ENCODE data around the gene HOMER2. TPM values are rescaled to one million over a fixed set of nuclear protein-coding genes. Genes with fewer than 3 reads are reported as not detected.
"Not testable (repeated sequence)": the region's sequence is repeated elsewhere in the genome, so short reads cannot be mapped to it uniquely, and the experiment has no call there.

HOMER2 gene
- total and polyA plus RNA-seq, 9 of the 15 experiments (the other 6 are each of a cell fraction or from before 2014, with no cell fraction given): 0.13 to 0.47 (median 0.29) TPM; not detected in 1

- intact Hi-C loops (cut with micrococcal nuclease); H3K27ac ChIP-seq (ENCODE audit: extremely low read depth, low read depth, low read length); H3K9ac ChIP-seq (ENCODE audit: insufficient read depth in 1 of 2, low read depth in 2 of 2, low read length in 2 of 2); H4K20me1 ChIP-seq (replicated peaks; ENCODE audit: control insufficient read depth, insufficient read depth, low read length); H3K9me1 ChIP-seq (ENCODE audit: control insufficient read depth, insufficient read depth, low read length); in situ Hi-C loops (cut with MboI); H3K79me2 ChIP-seq (ENCODE audit: control insufficient read depth, insufficient read depth, low read length); BruUV-seq (replicated peaks); H3K4me2 ChIP-seq (ENCODE audit: insufficient read depth, low read length); H3K4me3 ChIP-seq; ATAC-seq; POLR2A ChIA-PET; H3K9me3 ChIP-seq (replicated peaks; ENCODE audit: control insufficient read depth, insufficient read depth, low read depth, low read length); H3K4me1 ChIP-seq (replicated peaks in 1 of 2; ENCODE audit: control insufficient read depth in 2 of 2, insufficient read depth in 2 of 2, low read length in 2 of 2); DNase-seq (ENCODE audit: extremely low read depth in 1 of 4, low spot score in 3 of 4); H3K36me3 ChIP-seq (ENCODE audit: control insufficient read depth, insufficient read depth, low read length); FAIRE-seq; CTCF ChIA-PET (ENCODE audit: low intra/inter-chr PET ratio); H2AFZ ChIP-seq (ENCODE audit: low read depth, low read length): not testable (repeated sequence)
- TF ChIP-seq ZNF146 (CRISPR knock-in tag; IDR thresholded peaks at IDR 0.05; ENCODE audit: unreplicated experiment): peak; percentile 76
- peaks cover 53 to 70% of the 10 kb centered on the region in 2 experiments for H3K27me3 ChIP-seq (ENCODE audit: control insufficient read depth in 2 of 2, insufficient read depth in 2 of 2, low read length in 2 of 2)
- 6% methylated on average over 6 of the region's 6 CpGs for WGBS (ENCODE audit: insufficient coverage, low coverage, missing lambda C conversion rate)
These were observed 12.8 kb downstream of the HOMER2 start for GRCh38 chr15:82939678-82940077.

DNA sequence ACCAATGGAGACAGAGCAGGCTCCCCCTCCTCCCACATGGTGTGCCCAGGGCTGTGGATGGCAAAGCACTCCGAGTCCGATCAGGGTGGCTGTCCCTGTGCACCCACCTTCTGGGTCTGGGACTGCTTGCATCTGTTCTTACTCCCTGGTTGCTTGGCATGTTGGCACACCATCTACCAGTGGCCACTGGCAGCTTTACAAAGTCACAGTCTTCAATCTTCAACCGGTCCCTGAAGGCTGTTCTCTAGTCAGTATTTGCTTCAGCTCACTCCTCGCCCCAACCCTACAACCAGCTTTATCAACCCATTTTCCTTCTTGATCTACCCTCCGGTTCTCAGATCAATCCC, 14.8 kb downstream of the HOMER2 start:
- Histone ChIP-seq H3K79me2 (ENCODE audit: control insufficient read depth, insufficient read depth, low read length) (no peaks in the 10 kb centered on the region), H3K4me2 (ENCODE audit: insufficient read depth, low read length) (no peak overlapping the region), H3K27ac (ENCODE audit: extremely low read depth, low read depth, low read length) (no peak overlapping the region), H2AFZ (ENCODE audit: low read depth, low read length) (no peak overlapping the region), H3K9me1 (ENCODE audit: control insufficient read depth, insufficient read depth, low read length) (no peaks in the 10 kb centered on the region), H3K4me1 (replicated peaks in 1 of 2; ENCODE audit: control insufficient read depth in 2 of 2, insufficient read depth in 2 of 2, low read length in 2 of 2) (no peaks in the 10 kb centered on the region), H3K27me3 (ENCODE audit: control insufficient read depth in 2 of 2, insufficient read depth in 2 of 2, low read length in 2 of 2) (peaks cover 45 to 79% of the 10 kb centered on the region in 2 experiments), H4K20me1 (replicated peaks; ENCODE audit: control insufficient read depth, insufficient read depth, low read length) (no peaks in the 10 kb centered on the region), H3K9ac (ENCODE audit: insufficient read depth in 1 of 2, low read depth in 2 of 2, low read length in 2 of 2) (no peak overlapping the region), H3K9me3 (replicated peaks; ENCODE audit: control insufficient read depth, insufficient read depth, low read depth, low read length) (no peaks in the 10 kb centered on the region), H3K4me3 (no peak overlapping the region), H3K36me3 (ENCODE audit: control insufficient read depth, insufficient read depth, low read length) (no peaks in the 10 kb centered on the region)
- intact Hi-C loops (cut with micrococcal nuclease): no loop called here
- no peak for ATAC-seq
- in situ Hi-C loops (cut with MboI): no loop called here
- BruUV-seq (replicated peaks): no TSS peak
- WGBS (ENCODE audit: insufficient coverage, low coverage, missing lambda C conversion rate): 4% methylated on average over 5 of the region's 5 CpGs
- CTCF ChIA-PET (ENCODE audit: low intra/inter-chr PET ratio): no interaction called here
- POLR2A ChIA-PET: no interaction called here
- no peak for DNase-seq (ENCODE audit: extremely low read depth in 1 of 4, low spot score in 3 of 4)
- FAIRE-seq: no peak
- TF ChIP-seq, protein P1, sequence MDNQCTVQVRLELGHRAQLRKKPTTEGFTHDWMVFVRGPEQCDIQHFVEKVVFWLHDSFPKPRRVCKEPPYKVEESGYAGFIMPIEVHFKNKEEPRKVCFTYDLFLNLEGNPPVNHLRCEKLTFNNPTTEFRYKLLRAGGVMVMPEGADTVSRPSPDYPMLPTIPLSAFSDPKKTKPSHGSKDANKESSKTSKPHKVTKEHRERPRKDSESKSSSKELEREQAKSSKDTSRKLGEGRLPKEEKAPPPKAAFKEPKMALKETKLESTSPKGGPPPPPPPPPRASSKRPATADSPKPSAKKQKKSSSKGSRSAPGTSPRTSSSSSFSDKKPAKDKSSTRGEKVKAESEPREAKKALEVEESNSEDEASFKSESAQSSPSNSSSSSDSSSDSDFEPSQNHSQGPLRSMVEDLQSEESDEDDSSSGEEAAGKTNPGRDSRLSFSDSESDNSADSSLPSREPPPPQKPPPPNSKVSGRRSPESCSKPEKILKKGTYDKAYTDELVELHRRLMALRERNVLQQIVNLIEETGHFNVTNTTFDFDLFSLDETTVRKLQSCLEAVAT (IDR thresholded peaks at IDR 0.05): no peak
- TF ChIP-seq PBX2 (CRISPR knock-in tag; IDR thresholded peaks at IDR 0.05; ENCODE audit: low read depth): no peak
- no peak for TF ChIP-seq PBX2 (tag; conservative IDR thresholded peaks at IDR 0.05; ENCODE audit: low read depth)
- TF ChIP-seq GTF2A2 (tag; IDR thresholded peaks at IDR 0.05): no peak

Data from K562 (cell line).